GM12891 (cell line): ENCODE measurements around the gene ACKR4.

Experiments
- POLR2A ChIP-seq: IDR thresholded peaks from 2 replicates; pipeline ENCODE4 v1.6.1; 2011; ENCODE audit warnings: low read depth, low read length, control low read depth
- POLR2AphosphoS5 ChIP-seq: IDR thresholded peaks from 2 replicates; pipeline ENCODE4 v1.6.1; 2011; ENCODE audit warnings: low read depth, low read length, control low read depth

DNA sequence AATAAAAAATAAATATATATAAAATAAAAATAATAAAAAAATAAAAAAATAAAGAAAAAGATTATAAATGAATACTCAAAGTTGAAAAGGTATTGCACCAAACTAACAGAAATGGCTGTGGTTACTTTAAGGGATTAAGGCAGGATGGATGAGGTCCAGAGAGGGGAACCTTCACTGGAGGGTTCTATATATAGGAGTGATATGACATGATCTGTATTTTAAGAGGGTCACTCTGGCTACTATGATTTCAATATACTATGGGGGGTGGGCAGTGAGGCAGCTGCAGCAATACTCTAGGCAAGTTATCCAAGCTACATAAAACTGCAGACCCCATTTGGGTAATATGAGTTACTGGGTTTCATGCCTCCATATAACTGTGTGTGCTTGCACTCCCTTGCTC, 38.0 kb downstream of the ACKR4 start:
- no peak for TF ChIP-seq POLR2AphosphoS5
- TF ChIP-seq POLR2A: no peak
